Astrocyte (in vitro differentiated cells and primary cell): ENCODE data around the gene FABP3. TPM values are rescaled to one million over a fixed set of nuclear protein-coding genes. Genes with fewer than 3 reads are reported as not detected.

ENCODE experiments used
- DNase-seq: peaks from one replicate; pipeline ENCODE4 v3.0.0-alpha.2; 2010; ENCODE audit warnings: low read depth
- FAIRE-seq: peaks from 2 replicates; lab custom pipeline; 2011; peaks lifted over from hg19 to GRCh38; lab: Jason Lieb, UNC
- H2AFZ ChIP-seq: 2 replicates; pipeline ENCODE4 v1.6.0; 2012; ENCODE audit warnings: low read depth, low read length, inconsistent platforms
- H3K27ac ChIP-seq: 2 replicates; pipeline ENCODE4 v1.5.1; 2011; ENCODE audit warnings: low read depth, low read length, inconsistent platforms
- H3K27me3 ChIP-seq: 2 replicates; pipeline ENCODE4 v1.6.0; 2011; ENCODE audit warnings: low read length, inconsistent platforms; ENCODE audit not compliant: insufficient read depth
- H3K36me3 ChIP-seq: 2 replicates; pipeline ENCODE4 v1.5.1; 2011; ENCODE audit warnings: low read length, inconsistent platforms; ENCODE audit not compliant: insufficient read depth
- H3K4me1 ChIP-seq: 2 replicates; pipeline ENCODE4 v1.5.1; 2011; ENCODE audit warnings: low read length, inconsistent platforms; ENCODE audit not compliant: insufficient read depth
- H3K4me2 ChIP-seq: 2 replicates; pipeline ENCODE4 v1.6.0; 2012; ENCODE audit warnings: low read length, inconsistent platforms
- H3K4me3 ChIP-seq: 2 replicates; pipeline ENCODE4 v1.5.1; 2011; ENCODE audit warnings: low read depth, mild to moderate bottlenecking, low read length, inconsistent platforms; ENCODE audit not compliant: insufficient read depth
- H3K79me2 ChIP-seq: 2 replicates; pipeline ENCODE4 v1.6.0; 2012; ENCODE audit warnings: mild to moderate bottlenecking, low read length, inconsistent platforms; ENCODE audit not compliant: insufficient read depth
- H3K9ac ChIP-seq: 2 replicates; pipeline ENCODE4 v1.6.0; 2012; ENCODE audit warnings: mild to moderate bottlenecking, low read length, inconsistent platforms
- H3K9me3 ChIP-seq: 2 replicates; pipeline ENCODE4 v1.5.1; 2012; ENCODE audit warnings: low read depth, mild to moderate bottlenecking, low read length, inconsistent platforms; ENCODE audit not compliant: insufficient read depth
- H4K20me1 ChIP-seq: 2 replicates; pipeline ENCODE4 v1.6.0; 2012; ENCODE audit warnings: low read length, inconsistent platforms; ENCODE audit not compliant: insufficient read depth
- H3K27ac Mint-ChIP-seq: one replicate; pipeline ENCODE4 v1.8.0; 2021; ENCODE audit warnings: mild to moderate bottlenecking, mixed read lengths; ENCODE audit not compliant: unreplicated experiment
- H3K27me3 Mint-ChIP-seq: one replicate; pipeline ENCODE4 v1.8.0; 2021; ENCODE audit warnings: low read depth, mixed read lengths; ENCODE audit not compliant: unreplicated experiment
- H3K36me3 Mint-ChIP-seq: one replicate; pipeline ENCODE4 v1.8.0; 2021; ENCODE audit warnings: low read depth, mixed read lengths; ENCODE audit not compliant: unreplicated experiment
- H3K4me1 Mint-ChIP-seq: one replicate; pipeline ENCODE4 v1.8.0; 2021; ENCODE audit warnings: low read depth, mixed read lengths; ENCODE audit not compliant: unreplicated experiment
- H3K4me3 Mint-ChIP-seq: one replicate; pipeline ENCODE4 v1.8.0; 2021; ENCODE audit warnings: mild to moderate bottlenecking, moderate library complexity, mixed read lengths; ENCODE audit not compliant: unreplicated experiment
- H3K9me3 Mint-ChIP-seq: one replicate; pipeline ENCODE4 v1.8.0; 2021; ENCODE audit warnings: mild to moderate bottlenecking, mixed read lengths; ENCODE audit not compliant: unreplicated experiment
- EZH2 ChIP-seq: IDR thresholded peaks from 2 replicates; pipeline ENCODE4 v1.6.1; 2012; ENCODE audit warnings: mild to moderate bottlenecking, low read length, inconsistent platforms; ENCODE audit not compliant: insufficient read depth
- total RNA-seq: library from RNA; stranded (reverse); gene quantifications from 2 replicates; pipeline ENCODE4 v1.2.1, GENCODE V29; 2021
- TF ChIP-seq, protein P1 (sequence below): IDR thresholded peaks from 2 replicates; pipeline ENCODE4 v1.5.1; 2011; ENCODE audit warnings: low read depth, mild to moderate bottlenecking, inconsistent platforms, low read length, moderate library complexity; ENCODE audit not compliant: insufficient read depth

Gene FABP3
- total RNA-seq, 1 donor from 2014 or later = 20.4 TPM

DNA sequence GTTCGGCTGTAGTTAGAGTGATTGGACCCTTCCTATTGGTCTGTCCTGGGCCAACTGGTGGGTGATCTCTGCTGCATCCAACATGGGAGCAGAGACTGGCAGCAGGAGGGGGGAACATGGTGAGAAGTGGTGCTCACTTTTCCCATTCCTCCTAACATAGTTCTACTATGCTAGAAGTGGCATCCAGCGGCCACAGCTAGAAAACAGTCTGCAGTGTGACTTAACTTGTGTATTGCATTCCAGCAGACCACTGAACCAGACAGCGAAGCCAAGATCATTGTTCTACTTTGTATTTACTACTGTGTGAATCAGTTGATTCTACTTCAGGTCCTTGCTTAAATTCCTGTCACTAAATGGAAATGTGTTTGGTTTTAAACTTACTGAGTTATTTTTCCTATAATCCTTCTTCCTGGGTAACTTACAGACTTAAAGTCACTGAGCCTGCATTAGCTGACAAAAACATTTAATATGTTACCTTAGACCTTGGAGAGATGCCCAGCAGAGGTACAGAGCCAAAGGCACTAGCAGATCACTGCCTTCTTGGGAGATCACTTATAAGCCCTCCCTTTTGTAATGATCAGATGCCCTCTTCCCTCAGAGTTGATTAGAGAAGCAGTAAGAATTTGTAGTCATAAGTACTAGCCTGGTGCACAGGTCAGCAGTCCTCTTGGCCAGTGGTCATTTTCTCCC, 8.2 kb downstream of the FABP3 start:
- Mint-ChIP-seq H3K27me3 (no peaks in the 10 kb centered on the region), H3K9me3 (no peaks in the 10 kb centered on the region), H3K36me3 (peaks cover 20% of the 10 kb centered on the region), H3K27ac (no peak overlapping the region), H3K4me1 (peaks cover 15% of the 10 kb centered on the region), H3K4me3 (no peak overlapping the region)
- H3K4me3 ChIP-seq = no peak overlapping the region
- H4K20me1 ChIP-seq = no peaks in the 10 kb centered on the region
- H3K36me3 ChIP-seq = peaks cover 10% of the 10 kb centered on the region
- H3K4me2 ChIP-seq = no peak overlapping the region
- H3K79me2 ChIP-seq = no peaks in the 10 kb centered on the region
- TF ChIP-seq EZH2 = no peak
- TF ChIP-seq, protein P1, sequence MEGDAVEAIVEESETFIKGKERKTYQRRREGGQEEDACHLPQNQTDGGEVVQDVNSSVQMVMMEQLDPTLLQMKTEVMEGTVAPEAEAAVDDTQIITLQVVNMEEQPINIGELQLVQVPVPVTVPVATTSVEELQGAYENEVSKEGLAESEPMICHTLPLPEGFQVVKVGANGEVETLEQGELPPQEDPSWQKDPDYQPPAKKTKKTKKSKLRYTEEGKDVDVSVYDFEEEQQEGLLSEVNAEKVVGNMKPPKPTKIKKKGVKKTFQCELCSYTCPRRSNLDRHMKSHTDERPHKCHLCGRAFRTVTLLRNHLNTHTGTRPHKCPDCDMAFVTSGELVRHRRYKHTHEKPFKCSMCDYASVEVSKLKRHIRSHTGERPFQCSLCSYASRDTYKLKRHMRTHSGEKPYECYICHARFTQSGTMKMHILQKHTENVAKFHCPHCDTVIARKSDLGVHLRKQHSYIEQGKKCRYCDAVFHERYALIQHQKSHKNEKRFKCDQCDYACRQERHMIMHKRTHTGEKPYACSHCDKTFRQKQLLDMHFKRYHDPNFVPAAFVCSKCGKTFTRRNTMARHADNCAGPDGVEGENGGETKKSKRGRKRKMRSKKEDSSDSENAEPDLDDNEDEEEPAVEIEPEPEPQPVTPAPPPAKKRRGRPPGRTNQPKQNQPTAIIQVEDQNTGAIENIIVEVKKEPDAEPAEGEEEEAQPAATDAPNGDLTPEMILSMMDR = no peak
- H3K9me3 ChIP-seq = no peaks in the 10 kb centered on the region
- no peak overlapping the region for H2AFZ ChIP-seq
- no peaks in the 10 kb centered on the region for H3K4me1 ChIP-seq
- H3K9ac ChIP-seq = no peak overlapping the region
- no peak overlapping the region for H3K27ac ChIP-seq
- no peak for FAIRE-seq
- DNase-seq = peak; percentile 50
- no peaks in the 10 kb centered on the region for H3K27me3 ChIP-seq

DNA sequence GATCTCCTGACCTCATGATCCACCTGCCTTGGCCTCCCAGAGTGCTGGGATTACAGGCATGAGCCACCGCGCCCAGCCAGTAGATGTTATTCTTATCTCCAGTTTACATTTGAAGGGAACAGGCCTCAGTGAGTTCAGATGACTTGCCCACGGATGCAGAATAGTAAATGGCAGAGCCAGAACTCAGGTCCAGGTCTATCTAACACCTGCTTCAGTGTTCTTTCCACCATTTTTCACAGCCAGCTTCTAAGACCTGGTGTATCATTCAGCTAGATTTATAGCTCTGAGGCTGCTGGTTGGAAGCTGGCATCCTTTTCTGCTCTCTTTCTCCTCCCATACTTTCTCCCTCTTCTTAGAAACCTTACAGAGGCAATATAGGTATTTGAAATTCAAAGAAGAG, 10.8 kb downstream of the FABP3 start:
- peaks cover 11% of the 10 kb centered on the region for H3K36me3 ChIP-seq
- no peaks in the 10 kb centered on the region for H3K9me3 Mint-ChIP-seq
- no peaks in the 10 kb centered on the region for H3K27me3 Mint-ChIP-seq
- DNase-seq = no peak
- TF ChIP-seq EZH2 = no peak
- TF ChIP-seq, protein P1 = no peak
- H3K4me3 Mint-ChIP-seq = no peak overlapping the region
- no peaks in the 10 kb centered on the region for H3K4me1 ChIP-seq
- no peak overlapping the region for H3K27ac Mint-ChIP-seq
- no peaks in the 10 kb centered on the region for H3K27me3 ChIP-seq
- FAIRE-seq = no peak
- H3K4me1 Mint-ChIP-seq = peaks cover 9% of the 10 kb centered on the region
- no peak overlapping the region for H2AFZ ChIP-seq
- no peak overlapping the region for H3K4me2 ChIP-seq
- no peaks in the 10 kb centered on the region for H4K20me1 ChIP-seq
- H3K9me3 ChIP-seq = no peaks in the 10 kb centered on the region
- no peak overlapping the region for H3K4me3 ChIP-seq
- H3K79me2 ChIP-seq = no peaks in the 10 kb centered on the region
- no peak overlapping the region for H3K27ac ChIP-seq
- no peak overlapping the region for H3K9ac ChIP-seq
- H3K36me3 Mint-ChIP-seq = peaks cover 19% of the 10 kb centered on the region

GRCh38 chr1:31361607-31362006, 11.3 kb downstream of the FABP3 start:
- H3K36me3 Mint-ChIP-seq = peaks cover 19% of the 10 kb centered on the region
- Histone ChIP-seq H3K27ac (no peak overlapping the region), H2AFZ (no peak overlapping the region), H3K9me3 (no peaks in the 10 kb centered on the region), H3K9ac (no peak overlapping the region), H3K36me3 (peaks cover 15% of the 10 kb centered on the region), H3K4me2 (no peak overlapping the region), H3K27me3 (no peaks in the 10 kb centered on the region), H3K79me2 (no peaks in the 10 kb centered on the region), H3K4me1 (no peaks in the 10 kb centered on the region), H4K20me1 (no peaks in the 10 kb centered on the region), H3K4me3 (no peak overlapping the region)
- no peak overlapping the region for H3K4me3 Mint-ChIP-seq
- no peak for DNase-seq
- FAIRE-seq = no peak
- H3K27me3 Mint-ChIP-seq = no peaks in the 10 kb centered on the region
- no peaks in the 10 kb centered on the region for H3K9me3 Mint-ChIP-seq
- H3K4me1 Mint-ChIP-seq = peaks cover 9% of the 10 kb centered on the region
- TF ChIP-seq EZH2 = no peak
- TF ChIP-seq, protein P1 = no peak
- H3K27ac Mint-ChIP-seq = no peak overlapping the region
